ENCODE results near the gene VHLL.
"Not testable (repeated sequence)": the region's sequence is repeated elsewhere in the genome, so short reads cannot be mapped to it uniquely, and the experiment has no call there.

The VHLL gene

DNA sequence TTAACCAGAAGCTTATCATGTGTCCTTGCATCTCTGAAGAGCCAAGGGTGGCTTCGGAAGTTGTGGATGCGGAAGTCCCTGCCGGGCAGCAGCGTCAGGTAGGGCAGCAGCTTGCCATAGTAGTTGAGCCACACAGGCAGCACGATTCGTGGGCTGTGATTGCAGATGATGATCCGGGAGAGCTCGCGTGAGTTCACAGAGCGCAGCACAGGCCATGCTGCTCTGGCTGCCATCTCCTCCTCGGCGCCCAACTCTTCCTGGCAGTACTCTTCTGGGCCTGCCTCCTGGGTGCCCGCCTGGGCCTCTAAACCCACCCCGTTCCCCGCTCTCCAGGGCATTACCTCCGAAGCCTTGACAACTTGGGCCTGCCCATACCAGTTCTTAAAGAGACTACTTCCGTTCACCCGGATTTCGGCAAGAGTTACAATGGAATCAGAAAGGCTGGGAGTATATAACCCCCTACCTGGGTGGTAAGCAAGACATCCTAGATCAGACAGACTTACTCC is at the start of gene VHLL:
Gene VHLL, minus strand, starts transcription at position 456 of the 506 bp plus-strand sequence. Its CDS starts 118 bp downstream, at position 338.
- no peak for ATAC-seq

DNA sequence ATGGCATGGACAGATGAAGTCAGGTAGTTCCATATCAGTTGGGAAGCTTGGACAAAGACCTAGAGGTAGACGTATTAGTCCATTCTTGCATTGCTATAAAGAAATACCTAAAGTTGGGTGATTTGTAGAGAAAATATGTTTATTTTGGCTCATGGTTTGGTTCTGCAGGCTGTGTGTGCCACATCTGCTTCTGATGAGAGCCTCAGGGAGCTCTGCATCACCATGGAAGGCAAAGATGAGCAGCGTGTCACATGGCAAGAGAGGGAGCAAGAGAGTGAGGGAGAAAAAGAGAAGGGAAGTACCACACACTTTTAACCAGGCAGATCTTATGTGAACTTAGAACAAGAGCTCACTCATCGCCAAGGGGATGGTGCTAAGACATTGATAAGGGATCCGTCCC is 48.2 kb upstream of the VHLL start:
- ATAC-seq = no peak

DNA sequence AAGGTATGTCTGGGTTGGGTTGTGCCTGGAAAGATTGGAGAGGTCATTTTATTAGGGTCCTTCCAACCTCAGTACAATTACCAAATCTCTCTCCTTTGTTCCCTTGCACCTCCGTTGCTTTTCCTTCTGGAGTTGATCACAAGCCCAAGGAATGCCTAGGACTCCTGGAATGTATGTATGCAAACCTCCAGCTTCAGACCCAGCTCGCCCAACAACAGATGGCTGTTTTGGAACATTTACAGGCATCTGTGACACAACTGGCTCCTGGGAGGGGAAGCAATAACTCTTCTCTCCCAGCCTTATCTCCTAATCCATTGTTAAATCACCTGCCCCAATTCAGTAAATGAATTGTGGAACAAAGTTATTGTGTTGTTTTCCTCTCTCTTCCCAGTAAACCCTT is 47.5 kb upstream of the VHLL start:
- no peak for ATAC-seq

DNA sequence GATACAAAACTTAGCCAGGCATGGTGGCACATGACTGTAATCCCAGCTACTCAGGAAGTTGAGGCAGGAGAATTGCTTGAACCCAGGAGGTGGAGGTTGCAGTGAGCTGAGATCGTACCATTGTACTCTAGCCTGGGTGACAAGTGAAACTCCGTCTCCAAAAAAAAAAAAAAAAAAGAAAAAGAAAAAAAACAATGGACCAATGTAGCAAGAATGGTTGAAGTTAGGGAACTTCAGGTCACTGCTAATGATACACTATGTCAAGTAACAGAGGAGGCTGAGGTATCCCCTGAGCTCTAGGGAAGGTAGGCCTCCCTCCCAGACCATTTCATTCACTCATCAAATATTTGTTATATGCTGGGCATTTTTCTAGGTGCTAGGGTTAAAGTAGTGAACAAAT is 46.9 kb upstream of the VHLL start:
- ATAC-seq = not testable (repeated sequence)

DNA sequence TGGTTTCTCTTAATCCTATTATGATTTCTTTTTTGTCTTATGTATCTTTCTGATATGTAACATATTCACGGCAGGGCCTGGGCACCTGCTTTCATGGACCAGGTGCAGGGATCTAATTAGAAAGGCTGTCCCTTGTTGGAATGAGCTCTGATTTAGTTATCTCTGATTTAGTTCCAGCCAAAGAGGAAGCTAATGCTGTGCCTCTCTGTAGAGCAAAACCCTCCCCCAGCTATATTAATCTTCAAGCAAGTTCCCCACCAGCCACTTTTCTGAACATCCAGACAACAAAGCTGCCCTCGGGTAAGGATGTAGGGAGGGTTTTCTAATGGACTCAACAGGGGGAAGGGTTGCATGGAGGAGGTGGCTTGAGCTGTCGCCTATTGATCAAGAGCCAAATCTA is 45.3 kb upstream of the VHLL start:
- no peak for ATAC-seq

DNA sequence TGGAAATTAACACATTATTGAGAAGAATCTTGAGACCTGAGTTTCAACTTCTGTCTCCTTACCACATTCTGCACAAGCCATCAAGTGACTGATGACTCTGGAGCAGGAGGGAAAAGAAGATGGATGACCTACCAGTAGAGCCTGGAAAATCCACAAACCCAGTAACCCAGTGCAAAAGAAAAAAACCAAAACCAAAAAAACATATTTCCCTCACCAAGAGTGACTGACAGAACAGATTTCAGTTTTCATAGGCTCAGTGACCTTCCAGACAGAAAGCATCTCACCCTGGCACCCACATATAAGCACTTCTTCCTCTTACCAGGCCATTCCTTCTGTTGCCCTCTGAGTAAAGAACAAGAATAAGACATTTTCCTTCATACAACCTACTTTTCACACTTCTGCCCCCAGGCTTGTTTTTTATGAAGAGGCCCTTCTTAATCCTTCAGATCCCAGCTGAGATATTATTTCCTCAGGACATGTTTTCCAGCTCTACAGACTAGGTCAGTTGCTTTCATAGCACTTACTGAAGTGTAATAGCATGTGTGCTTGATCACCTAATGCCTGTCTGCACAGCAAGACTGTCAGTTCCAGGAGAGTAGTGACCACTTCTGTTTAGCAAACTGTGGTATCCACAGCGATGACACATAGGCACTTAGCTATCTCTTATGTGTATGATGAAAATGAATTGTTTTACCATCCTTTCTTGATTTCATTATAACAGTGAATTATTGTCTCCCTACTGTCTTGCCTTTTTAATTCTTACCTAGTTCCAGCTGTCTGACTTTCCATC is 43.3 kb upstream of the VHLL start:
- no peak for ATAC-seq

DNA sequence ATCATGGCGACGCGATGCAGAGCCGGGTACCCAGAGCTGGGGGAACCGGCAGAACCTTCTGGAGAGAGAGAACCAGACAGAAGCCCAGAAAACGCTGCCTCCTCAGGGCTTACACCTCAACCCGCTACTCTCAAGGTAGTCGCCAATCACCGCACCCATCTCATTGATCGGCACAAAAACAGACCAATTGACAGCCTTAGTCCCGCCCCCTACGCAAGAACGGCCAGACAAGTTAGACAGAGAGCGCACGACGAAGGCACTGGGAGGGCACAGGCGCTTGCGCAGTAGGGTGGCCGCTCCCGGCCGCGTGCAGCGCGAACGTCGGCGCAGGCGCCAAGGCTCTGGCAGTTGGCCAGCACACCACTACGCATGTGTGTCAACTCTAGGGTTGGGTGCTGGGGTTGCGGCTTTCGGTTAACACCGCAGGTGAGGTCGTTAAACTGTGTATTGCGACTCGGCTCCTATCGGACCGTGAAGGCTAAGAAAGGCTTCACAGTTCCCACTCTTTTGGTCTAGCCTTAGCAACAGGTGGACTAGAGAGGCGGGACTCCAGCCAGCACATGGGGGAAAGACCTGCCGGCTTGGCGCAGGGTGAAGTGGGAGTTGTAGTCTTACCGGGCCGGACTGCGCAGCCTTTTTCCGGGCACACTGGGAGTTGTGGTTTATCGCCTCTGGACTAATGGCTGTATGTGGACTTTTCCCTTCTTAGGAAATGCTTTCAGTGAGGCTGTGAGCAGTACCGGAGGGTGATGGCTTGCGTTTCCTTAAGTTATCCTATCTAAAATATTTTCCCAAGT is 39.3 kb upstream of the VHLL start, which contains the start of the genes CCT3 and TSACC:
Gene CCT3, minus strand, starts transcription at position 113 of the 797 bp plus-strand sequence. Its CDS starts 108 bp downstream, at position 5.
Gene TSACC, plus strand, starts transcription at position 347 of the 797 bp plus-strand sequence. CDS start 1,232 bp downstream, outside the sequence.
- peak; percentile 92 to 95 for ATAC-seq

DNA sequence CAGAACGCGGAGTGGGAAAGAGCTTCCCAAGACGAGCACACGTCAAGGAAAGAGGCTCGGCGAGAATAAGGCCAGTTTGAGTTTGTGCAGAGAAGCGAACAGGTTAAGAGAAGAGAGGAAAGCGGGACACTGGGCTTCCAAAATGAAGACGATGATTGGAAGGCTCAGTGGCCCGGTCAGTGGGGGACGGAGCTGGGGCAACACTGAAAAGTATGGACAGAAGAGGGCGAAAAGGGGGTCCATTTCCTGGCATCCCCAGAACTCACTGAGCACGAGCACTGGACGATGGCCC is 38.7 kb upstream of the VHLL start:
- ATAC-seq = no peak

DNA sequence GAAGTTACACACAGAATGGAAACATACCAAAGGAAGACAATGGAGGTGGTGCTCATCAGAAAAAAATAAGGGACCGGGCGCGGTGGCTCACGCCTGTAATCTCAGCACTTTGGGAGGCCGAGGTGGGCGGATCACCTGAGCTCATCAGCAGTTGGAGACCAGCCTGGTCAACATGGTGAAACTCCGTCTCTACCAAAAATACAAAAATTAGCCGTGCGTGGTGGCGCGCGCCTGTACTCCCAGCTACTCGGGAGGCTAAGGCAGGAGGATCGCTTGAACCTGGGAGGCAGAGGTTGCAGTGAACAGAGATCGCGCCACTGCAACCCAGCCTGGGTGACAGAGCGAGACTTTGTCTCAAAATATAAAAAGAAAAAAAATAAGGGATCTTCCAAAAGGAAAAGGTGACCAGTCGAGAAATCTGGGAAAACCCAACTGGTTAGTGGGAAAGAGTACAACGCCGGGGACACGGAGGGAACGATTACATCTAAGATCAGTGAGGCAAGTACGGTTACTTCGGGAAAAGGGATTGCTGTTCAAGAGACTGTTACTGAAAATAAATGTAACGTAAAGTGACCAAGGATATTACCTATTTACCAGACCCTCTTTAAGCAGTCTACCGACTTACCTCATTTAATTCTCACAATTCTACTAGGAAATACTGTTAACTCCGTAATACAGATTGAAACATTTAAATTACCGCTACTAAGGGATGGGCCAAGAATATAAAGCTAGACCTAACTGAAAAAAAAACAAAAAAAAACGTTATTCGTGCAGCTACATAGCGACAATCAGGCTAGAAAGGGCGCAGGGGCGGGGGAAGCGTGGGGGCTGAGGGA is 38.2 kb upstream of the VHLL start:
- no peak for ATAC-seq

DNA sequence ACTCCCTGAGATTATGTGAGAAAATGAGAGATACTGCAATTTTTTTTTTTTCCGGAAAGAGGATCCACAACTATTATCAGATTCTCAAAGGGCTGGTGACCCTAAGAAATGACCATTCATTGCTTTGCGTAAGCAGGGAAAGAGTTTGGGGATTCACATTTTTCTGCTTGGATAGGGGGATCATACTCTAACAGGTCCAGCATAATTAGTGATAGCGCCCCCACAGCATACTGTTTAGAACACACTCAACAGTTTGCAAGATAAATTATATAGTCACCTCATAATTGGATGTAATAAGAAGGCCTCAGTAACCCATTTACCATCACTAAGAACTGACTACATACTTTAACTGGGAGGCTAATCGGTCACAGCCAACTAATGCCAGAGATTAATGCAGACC is 37.1 kb upstream of the VHLL start:
- ATAC-seq = no peak

DNA sequence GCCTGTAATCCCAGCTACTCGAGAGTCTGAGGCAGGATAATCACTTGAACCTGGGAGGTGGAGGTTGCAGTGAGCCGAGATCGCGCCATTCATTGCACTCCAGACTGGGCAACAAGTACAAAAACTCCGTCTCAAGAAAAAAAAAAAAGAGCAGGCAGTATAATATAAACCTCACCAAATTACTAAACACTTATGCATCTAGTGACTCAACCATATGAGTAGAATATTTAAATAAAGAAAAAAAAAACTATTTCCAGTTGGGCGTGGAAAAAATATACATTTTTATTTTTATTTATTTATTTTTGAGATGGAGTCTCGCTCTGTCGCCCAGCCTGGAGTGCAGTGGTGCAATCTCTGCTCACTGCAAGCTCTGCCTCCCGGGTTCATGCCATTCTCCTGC is 24.1 kb upstream of the VHLL start:
- ATAC-seq = not testable (repeated sequence)

DNA sequence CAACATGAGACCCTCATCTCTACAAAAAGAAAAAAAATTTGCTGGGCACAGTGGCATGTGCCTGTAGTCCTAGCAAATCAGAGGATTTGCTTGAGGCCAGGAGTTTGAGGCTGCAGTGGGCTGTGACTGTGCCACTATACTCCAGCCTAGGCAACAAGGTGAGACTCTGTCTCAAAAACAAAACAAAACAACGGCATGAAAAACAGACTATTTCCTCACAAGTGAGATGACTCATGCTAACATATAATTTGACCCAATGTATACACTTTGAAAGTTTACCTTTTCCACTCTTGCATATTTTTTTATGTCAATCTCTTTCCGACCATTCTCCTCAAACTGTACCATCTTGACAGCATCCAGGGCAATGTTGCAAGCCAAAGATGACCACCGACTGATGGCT is 21.5 kb upstream of the VHLL start:
- no peak for ATAC-seq

DNA sequence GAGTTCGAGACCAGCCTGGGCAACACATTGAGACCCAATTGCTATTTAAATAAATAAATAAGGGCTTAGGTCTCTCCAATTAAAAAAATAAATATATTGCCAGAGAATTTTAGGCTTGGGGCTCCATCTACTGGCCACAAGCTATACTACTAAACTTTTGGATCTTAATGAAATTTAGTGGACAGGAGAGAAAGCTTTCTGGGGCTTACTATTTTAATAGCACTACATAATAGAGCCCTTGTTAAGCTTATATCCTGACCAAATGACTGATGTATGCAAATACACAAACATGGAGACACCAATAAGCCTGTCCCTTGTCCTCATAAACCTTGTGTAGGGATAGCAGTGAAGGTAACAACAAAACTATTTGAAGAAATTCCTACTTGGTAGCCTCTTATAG is 20.6 kb upstream of the VHLL start:
- ATAC-seq = no peak

DNA sequence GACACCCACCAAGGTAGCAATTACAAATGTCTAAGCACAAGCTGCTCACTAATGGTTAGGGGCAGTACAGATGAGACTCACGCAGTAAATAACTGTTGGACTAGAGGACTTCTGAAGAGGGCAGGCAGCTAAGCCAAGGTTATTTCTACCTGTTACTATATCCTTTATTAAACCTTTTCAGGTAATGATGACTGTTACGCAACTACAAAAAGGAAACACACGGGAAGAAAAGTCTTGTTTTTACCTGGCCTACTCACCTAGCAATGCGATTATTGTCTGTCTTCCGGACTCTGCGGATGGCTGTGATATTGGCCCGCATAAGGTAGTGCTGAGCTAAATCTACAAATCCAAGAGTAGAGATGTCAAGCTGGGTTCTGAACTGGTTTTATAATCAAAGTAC is 17.8 kb upstream of the VHLL start:
- no peak for ATAC-seq

DNA sequence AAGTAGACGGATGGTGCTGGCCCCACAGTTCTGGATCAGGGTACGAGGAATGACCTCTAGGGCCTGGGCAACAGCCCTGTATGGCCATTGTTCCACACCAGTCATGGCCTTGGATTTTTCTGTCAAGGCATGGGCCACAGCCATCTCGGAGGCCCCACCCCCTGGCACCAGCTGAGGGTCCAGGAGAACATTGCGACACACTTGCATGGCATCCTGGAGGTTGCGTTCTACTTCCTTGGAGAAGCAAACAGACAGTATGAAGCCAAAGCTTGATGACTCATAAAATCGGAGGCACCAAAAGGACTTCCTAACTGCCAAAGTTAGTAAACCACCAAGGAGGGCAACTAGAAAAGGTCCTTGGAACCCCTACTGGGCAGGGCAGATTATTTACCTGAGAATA is 11.9 kb upstream of the VHLL start:
- ATAC-seq = no peak

DNA sequence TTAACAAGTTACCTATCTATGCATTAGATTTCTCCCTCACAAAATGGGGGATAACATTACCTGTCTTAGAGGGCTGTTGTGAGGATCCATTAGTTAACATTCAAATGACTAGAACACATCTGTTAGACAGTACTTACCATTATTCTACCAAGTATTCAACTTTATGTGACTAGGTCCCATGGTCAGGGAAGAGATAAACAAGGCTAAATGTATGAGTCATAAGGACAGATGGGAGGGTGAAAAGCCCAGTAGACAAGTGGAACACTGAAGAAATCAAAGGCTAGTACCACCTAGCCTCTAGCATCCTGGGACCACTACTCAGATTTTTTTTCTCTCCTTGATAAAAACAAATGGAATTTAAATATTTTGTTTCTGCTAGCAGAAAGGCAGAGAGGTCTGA is 9.0 kb upstream of the VHLL start:
- ATAC-seq = no peak

DNA sequence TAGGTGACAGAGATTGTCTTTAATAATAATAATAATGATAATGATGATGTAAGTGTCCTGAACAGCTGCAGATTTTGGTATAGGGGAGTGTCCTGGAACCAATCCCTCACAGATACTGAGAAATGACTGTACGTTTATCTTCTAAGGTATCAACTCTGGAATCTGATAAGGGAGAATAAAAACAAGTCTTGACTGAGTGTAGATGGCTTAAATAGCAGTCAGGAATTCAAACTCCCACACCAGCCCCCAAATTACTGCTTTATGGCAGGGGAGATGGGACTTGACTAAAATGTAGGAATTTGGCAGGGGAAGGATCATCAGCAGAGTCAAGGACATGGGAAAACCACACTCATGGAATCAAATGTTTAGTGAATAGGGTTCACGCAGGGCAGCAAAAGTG is 6.1 kb upstream of the VHLL start:
- no peak for ATAC-seq

DNA sequence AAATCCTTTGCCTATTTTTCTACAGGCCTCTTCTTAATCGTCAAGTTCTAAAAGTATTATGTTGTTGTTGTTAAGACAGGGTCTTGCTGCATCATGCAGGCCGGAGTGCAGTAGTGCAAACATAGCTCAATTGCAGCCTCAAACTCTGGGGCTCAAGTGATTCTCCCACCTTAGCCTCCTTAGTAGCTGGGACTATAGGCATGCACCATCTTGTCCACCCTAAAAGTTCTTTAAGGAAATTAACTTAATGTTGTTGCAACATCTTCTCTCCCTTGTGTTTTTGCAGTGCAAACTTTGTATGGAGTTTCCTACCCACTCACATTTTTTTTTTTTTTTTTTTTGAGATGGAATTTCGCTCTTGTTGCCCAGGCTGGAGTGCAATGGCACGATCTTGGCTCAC is 4.1 kb upstream of the VHLL start:
- no peak for ATAC-seq

DNA sequence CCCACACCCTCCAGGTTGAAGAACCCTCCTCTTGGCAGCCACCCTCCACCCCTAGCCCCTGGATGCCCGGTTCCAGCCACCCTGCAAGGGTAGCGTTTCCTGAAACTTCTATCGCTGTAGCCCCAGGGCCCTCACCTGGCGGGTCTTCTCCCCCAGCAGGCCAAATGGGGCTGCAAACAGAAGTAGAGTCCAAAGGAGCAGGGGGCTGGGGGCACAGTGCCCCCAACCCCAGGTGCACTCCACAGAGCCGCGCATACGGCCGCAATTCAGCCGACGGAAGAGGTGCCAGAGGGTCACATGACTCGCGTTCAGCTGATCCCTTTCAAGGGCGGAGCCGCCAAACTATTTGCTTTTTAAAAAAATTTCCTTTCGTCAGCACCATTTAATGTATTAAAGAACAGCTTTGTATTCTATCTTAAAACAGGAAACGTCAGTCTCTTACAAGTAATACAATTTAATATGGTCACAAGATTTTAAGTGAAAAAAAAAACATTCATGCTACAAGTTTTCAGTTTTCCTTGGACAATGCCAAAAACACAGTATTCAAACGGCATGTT is 3.6 kb downstream of the VHLL start, which contains the start of gene GLMP:
Gene GLMP, minus strand, starts transcription at position 289 of the 557 bp plus-strand sequence. Its CDS starts 34 bp downstream, at position 255.
- peak; percentile 86 to 88 for ATAC-seq

DNA sequence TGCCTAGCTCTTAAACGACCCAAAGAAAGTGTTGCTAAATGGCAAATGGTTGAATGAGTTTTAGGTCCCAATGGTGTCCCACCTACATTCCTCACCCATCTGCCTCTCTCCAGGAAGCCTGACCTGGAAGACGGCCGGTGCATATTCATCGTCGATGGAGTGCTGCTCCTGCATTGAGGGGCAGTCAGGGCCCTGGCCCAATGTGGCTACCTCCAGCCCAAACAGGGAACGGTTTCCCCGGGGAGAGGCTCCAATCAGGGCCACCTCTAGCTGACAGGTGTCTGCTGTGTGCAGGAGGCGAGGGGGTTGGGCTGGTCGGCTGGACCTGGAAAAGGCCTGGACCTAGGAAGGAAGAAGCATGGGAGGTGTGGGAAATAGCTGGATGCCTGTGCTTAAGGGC is 5.2 kb downstream of the VHLL start:
- no peak for ATAC-seq

DNA sequence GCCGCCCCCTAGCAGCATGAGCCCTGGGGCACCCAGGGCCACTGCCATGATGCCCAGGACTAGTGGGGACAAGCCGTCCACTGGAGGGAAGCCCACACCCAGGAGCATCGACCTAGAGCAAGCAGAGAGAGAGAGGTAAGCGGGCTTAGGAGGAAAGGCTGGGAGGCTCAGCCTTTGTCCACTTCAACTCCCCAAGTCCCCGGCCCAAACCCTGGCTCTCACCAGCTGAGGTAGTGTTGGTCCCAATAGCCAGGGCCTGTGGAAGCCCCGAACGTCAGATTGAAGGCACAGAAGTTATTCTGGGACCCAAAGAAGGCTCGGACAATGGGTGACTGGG is 6.0 kb downstream of the VHLL start:
- no peak for ATAC-seq

DNA sequence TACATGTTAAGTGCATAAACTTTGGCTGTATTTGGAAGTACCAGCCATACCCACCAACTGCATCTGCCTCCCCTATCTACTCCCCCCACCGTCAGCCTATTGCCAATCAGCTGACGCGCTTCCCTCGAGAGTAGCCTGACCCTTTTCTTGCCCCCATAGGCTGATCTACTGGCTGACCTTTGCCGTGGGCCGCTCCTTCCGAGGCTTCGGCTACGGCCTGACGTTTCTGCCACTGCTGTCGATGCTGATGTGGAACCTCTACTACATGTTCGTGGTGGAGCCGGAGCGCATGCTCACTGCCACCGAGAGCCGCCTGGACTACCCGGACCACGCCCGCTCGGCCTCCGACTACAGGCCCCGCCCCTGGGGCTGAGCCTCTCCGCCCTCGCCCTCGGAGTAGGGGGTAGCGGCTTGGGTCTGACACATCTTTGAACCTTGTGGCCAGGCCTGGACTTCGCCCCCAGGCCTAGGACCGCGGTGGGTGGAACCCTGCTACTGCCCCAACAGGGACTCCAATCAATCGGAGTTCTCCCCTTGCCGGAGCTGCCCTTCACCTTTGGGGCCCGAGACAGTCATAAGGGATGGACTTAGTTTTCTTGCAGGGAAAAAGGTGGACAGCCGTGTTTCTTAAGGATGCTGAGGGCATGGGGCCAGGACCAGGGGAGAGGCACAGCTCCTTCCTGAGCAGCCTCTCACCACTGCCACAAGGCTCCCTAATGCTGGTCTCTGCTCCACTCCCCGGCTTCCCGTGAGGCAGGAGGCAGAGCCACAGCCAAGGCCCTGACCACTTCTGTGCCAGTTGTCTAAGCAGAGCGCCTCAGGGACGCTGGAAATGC is 7.7 kb downstream of the VHLL start:
- peak in 1 of 2 donors; percentile 45 for ATAC-seq
